Neural cell (in vitro differentiated cells): Measurements from ENCODE around the gene KIF6. TPM values are rescaled to one million over a fixed set of nuclear protein-coding genes. Genes with fewer than 3 reads are reported as not detected.

Experiments used
- H2AFZ ChIP-seq: fragments of 200-600, 300-800 bp; sonication (generic), shearing (Covaris generic); 2 replicates; pipeline ENCODE4 v1.6.0; 2014; ENCODE audit warnings: low read depth, mild to moderate bottlenecking, antibody characterized with exemption, low read length, moderate library complexity
- H3F3A ChIP-seq: fragments of 200-600 bp; shearing (Covaris generic); 2 replicates; pipeline ENCODE4 v1.6.1; 2016; ENCODE audit warnings: mild to moderate bottlenecking, moderate library complexity, mixed read lengths, antibody characterized with exemption, low read length; ENCODE audit not compliant: insufficient read depth, poor library complexity, severe bottlenecking
- H3K27ac ChIP-seq: fragments of 200-600, 300-800 bp; sonication (generic), shearing (Covaris generic); 2 replicates; pipeline ENCODE4 v1.5.1; 2014; ENCODE audit warnings: mild to moderate bottlenecking, low read length, moderate library complexity
- H3K27me3 ChIP-seq: fragments of 300-800, 200-600 bp; sonication (generic), shearing (Covaris generic); 2 replicates; pipeline ENCODE4 v1.6.0; 2014; ENCODE audit warnings: mild to moderate bottlenecking, low read depth, low read length, moderate library complexity; ENCODE audit not compliant: insufficient read depth
- H3K36me3 ChIP-seq: fragments of 300-800, 200-600 bp; sonication (generic), shearing (Covaris generic); 2 replicates; pipeline ENCODE4 v1.5.1; 2014; ENCODE audit warnings: mild to moderate bottlenecking, antibody characterized with exemption, low read length, moderate library complexity; ENCODE audit not compliant: insufficient read depth
- H3K4me2 ChIP-seq: fragments of 300-800, 200-600 bp; sonication (generic), shearing (Covaris generic); 2 replicates; pipeline ENCODE4 v1.6.0; 2014; ENCODE audit warnings: mild to moderate bottlenecking, low read length
- H3K4me3 ChIP-seq: fragments of 300-800, 200-600 bp; sonication (generic), shearing (Covaris generic); 2 replicates; pipeline ENCODE4 v1.5.1; 2014; ENCODE audit warnings: mild to moderate bottlenecking, low read length, moderate library complexity
- H3K79me2 ChIP-seq: fragments of 200-600 bp; shearing (Covaris generic); replicated peaks from 2 replicates; pipeline ENCODE4 v1.6.0; 2014; ENCODE audit warnings: mild to moderate bottlenecking, low read length, moderate library complexity; ENCODE audit not compliant: insufficient read depth
- H3K9ac ChIP-seq: fragments of 300-800, 200-600 bp; sonication (generic), shearing (Covaris generic); 2 replicates; pipeline ENCODE4 v1.6.1; 2016; ENCODE audit warnings: mild to moderate bottlenecking, low read length, mixed read lengths
- H3K9me2 ChIP-seq: fragments of 200-600 bp; shearing (Covaris generic); 2 replicates; pipeline ENCODE4 v1.6.1; 2016; ENCODE audit warnings: mild to moderate bottlenecking, low read length, mixed read lengths; ENCODE audit not compliant: insufficient read depth
- H3K9me3 ChIP-seq: fragments of 200-600, 300-800 bp; sonication (generic), shearing (Covaris generic); 2 replicates; pipeline ENCODE4 v1.6.1; 2016; ENCODE audit warnings: mild to moderate bottlenecking, mixed run types, low read length, moderate library complexity, mixed read lengths
- H4K20me1 ChIP-seq: fragments of 200-600 bp; shearing (Covaris generic); 2 replicates; pipeline ENCODE4 v1.6.1; 2016; ENCODE audit warnings: mild to moderate bottlenecking, mixed run types; ENCODE audit not compliant: insufficient read depth
- EP300 ChIP-seq: fragments of 450-650 bp; conservative IDR thresholded peaks from 2 replicates; pipeline ENCODE4 v1.6.1; 2014; ENCODE audit warnings: antibody characterized with exemption, mild to moderate bottlenecking, moderate library complexity; ENCODE audit not compliant: poor library complexity, severe bottlenecking
- MXI1 ChIP-seq: fragments of 450-650 bp; conservative IDR thresholded peaks from 2 replicates; pipeline ENCODE4 v1.6.1; 2014; ENCODE audit warnings: antibody characterized with exemption, mild to moderate bottlenecking; ENCODE audit not compliant: poor library complexity, severe bottlenecking
- POLR2AphosphoS5 ChIP-seq: IDR thresholded peaks from 2 replicates; pipeline ENCODE4 v1.6.1; 2012
- RAD21 ChIP-seq: fragments of 450-650 bp; conservative IDR thresholded peaks from 2 replicates; pipeline ENCODE4 v1.6.1; 2014; ENCODE audit warnings: antibody characterized with exemption, mild to moderate bottlenecking, moderate library complexity
- SMC3 ChIP-seq: fragments of 450-650 bp; conservative IDR thresholded peaks from 2 replicates; pipeline ENCODE4 v1.6.1; 2014; ENCODE audit warnings: antibody characterized with exemption, mild to moderate bottlenecking, moderate library complexity; ENCODE audit not compliant: poor library complexity
- TAF1 ChIP-seq: IDR thresholded peaks from 2 replicates; pipeline ENCODE4 v1.6.1; 2012; ENCODE audit warnings: low read depth
- polyA plus RNA-seq: library from polyadenylated mRNA; depleted of rRNA; stranded (reverse); fragments of >200 nt; gene quantifications from 2 replicates; pipeline ENCODE4 v1.2.3, GENCODE V29; 2014
- TF ChIP-seq, protein P1 (sequence below): fragments of 450-650 bp; IDR thresholded peaks from 2 replicates; pipeline ENCODE4 v1.5.1; 2014; ENCODE audit warnings: antibody characterized with exemption, mild to moderate bottlenecking, moderate library complexity; ENCODE audit not compliant: poor library complexity, severe bottlenecking

KIF6 gene
- polyA plus RNA-seq, 1 donor from 2014 or later, result 2.1 TPM

GRCh38 chr6:39590871-39591393 lies 134.3 kb downstream of the KIF6 start:
- no peaks in the 10 kb centered on the region for H3K79me2 ChIP-seq
- no peaks in the 10 kb centered on the region for H3F3A ChIP-seq
- TF ChIP-seq MXI1, result no peak
- no peak for TF ChIP-seq EP300
- TF ChIP-seq, protein P1, sequence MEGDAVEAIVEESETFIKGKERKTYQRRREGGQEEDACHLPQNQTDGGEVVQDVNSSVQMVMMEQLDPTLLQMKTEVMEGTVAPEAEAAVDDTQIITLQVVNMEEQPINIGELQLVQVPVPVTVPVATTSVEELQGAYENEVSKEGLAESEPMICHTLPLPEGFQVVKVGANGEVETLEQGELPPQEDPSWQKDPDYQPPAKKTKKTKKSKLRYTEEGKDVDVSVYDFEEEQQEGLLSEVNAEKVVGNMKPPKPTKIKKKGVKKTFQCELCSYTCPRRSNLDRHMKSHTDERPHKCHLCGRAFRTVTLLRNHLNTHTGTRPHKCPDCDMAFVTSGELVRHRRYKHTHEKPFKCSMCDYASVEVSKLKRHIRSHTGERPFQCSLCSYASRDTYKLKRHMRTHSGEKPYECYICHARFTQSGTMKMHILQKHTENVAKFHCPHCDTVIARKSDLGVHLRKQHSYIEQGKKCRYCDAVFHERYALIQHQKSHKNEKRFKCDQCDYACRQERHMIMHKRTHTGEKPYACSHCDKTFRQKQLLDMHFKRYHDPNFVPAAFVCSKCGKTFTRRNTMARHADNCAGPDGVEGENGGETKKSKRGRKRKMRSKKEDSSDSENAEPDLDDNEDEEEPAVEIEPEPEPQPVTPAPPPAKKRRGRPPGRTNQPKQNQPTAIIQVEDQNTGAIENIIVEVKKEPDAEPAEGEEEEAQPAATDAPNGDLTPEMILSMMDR, result no peak
- TF ChIP-seq RAD21, result no peak
- no peak for TF ChIP-seq POLR2AphosphoS5
- no peak for TF ChIP-seq SMC3
- TF ChIP-seq TAF1, result no peak
- no peaks in the 10 kb centered on the region for H3K36me3 ChIP-seq
- no peak overlapping the region for H2AFZ ChIP-seq
- H3K4me2 ChIP-seq, result no peak overlapping the region
- no peaks in the 10 kb centered on the region for H3K9me2 ChIP-seq
- H4K20me1 ChIP-seq, result no peaks in the 10 kb centered on the region
- H3K9me3 ChIP-seq, result no peaks in the 10 kb centered on the region
- H3K27ac ChIP-seq, result no peak overlapping the region
- H3K4me3 ChIP-seq, result no peak overlapping the region
- H3K9ac ChIP-seq, result no peak overlapping the region
- no peaks in the 10 kb centered on the region for H3K27me3 ChIP-seq

DNA sequence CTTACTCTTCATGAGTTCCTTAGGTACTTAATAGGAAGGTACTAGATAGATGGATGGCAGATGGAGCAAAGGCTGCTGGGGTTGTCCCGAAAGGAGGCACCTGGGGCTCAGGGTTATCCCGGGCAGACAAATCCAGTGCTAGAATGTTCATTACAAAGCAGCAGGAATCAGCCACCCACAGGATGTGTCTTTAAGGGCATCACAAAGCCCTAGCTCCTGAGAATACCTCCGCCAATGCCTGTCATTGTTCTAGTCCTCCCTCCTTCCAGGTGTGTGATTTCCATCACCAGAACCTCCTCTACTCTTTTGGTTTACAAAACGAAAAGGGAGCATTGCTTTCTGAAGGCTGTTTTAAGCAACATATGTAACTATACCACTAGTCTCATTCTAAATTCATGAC lies 138.1 kb downstream of the KIF6 start:
- TF ChIP-seq POLR2AphosphoS5, result no peak
- Histone ChIP-seq H3F3A (no peaks in the 10 kb centered on the region), H3K36me3 (no peaks in the 10 kb centered on the region), H3K79me2 (no peaks in the 10 kb centered on the region), H4K20me1 (no peaks in the 10 kb centered on the region), H3K27me3 (no peaks in the 10 kb centered on the region), H3K9me2 (no peaks in the 10 kb centered on the region), H2AFZ (no peak overlapping the region), H3K4me2 (no peak overlapping the region), H3K4me3 (no peak overlapping the region), H3K9me3 (no peaks in the 10 kb centered on the region), H3K27ac (no peak overlapping the region), H3K9ac (no peak overlapping the region)

DNA sequence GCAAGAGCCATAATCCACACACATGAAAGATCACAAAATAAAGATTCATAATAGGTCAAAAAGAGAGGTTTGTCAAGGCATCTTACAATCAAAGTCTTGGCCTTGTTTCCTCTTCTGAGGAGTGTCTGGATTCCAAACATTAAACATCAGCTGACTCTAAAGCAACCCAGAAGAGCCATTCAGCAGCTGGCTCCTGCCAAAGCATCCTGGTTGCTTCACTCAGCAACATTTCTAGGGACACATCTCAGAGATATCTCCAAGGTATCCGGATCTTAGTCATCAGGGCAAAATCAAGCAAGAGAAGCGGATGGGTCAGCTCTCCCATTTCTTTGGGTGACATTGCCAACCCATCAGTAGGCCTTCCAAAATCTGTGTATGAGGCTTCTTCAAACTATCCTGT lies 139.6 kb downstream of the KIF6 start:
- no peaks in the 10 kb centered on the region for H4K20me1 ChIP-seq
- H3K27ac ChIP-seq, result no peak overlapping the region
- H3K9me3 ChIP-seq, result no peaks in the 10 kb centered on the region
- TF ChIP-seq POLR2AphosphoS5 (no peak), RAD21 (no peak)
- TF ChIP-seq, protein P1, result no peak
- no peak overlapping the region for H3K4me3 ChIP-seq
- H3K9ac ChIP-seq, result no peak overlapping the region
- H3K79me2 ChIP-seq, result no peaks in the 10 kb centered on the region
- H3K36me3 ChIP-seq, result no peaks in the 10 kb centered on the region
- no peaks in the 10 kb centered on the region for H3K27me3 ChIP-seq
- H3F3A ChIP-seq, result no peaks in the 10 kb centered on the region
- no peak overlapping the region for H2AFZ ChIP-seq
- H3K9me2 ChIP-seq, result no peaks in the 10 kb centered on the region
- no peak overlapping the region for H3K4me2 ChIP-seq
